OCI-LY7 (cell line): ENCODE data around the gene MOB3A. TPM values are rescaled to one million over a fixed set of nuclear protein-coding genes. Genes with fewer than 3 reads are reported as not detected.

ENCODE experiments used
- BruUV-seq: library from RNA; stranded (reverse); fragments of 400-500 nt; replicated peaks from 2 replicates; lab custom pipeline; 2021; lab: Mats Ljungman, UMichigan
- CTCF ChIA-PET: fragments of 300-600 bp; sonication (Branson Sonifier 250); formaldehyde crosslinking; loops from one replicate; lab custom pipeline; 2022; ENCODE audit warnings: antibody characterized with exemption; ENCODE audit not compliant: unreplicated experiment; lab: Charles Lee
- POLR2A ChIA-PET: fragments of 300-600 bp; sonication (Branson Sonifier 250); formaldehyde crosslinking; loops from one replicate; lab custom pipeline; 2022; ENCODE audit warnings: antibody characterized with exemption; lab: Charles Lee
- DNase-seq: peaks from one replicate; pipeline ENCODE4 v3.0.0-alpha.2; 2015; ENCODE audit warnings: low spot score
- H2AFZ ChIP-seq: fragments of 200-600 bp; sonication (generic), shearing (Covaris generic); 2 replicates; pipeline ENCODE4 v1.6.1; 2014; ENCODE audit warnings: mild to moderate bottlenecking, antibody characterized with exemption, low read length, moderate library complexity
- H3K27ac ChIP-seq: fragments of 200-600 bp; sonication (generic); 2 replicates; pipeline ENCODE4 v1.5.1; 2014; ENCODE audit warnings: mixed run types, low read depth, mild to moderate bottlenecking, moderate library complexity, low read length, inconsistent platforms; ENCODE audit not compliant: poor library complexity, severe bottlenecking
- H3K36me3 ChIP-seq: fragments of 200-600 bp; sonication (generic); 2 replicates; pipeline ENCODE4 v1.6.1; 2014; ENCODE audit warnings: mild to moderate bottlenecking, antibody characterized with exemption, low read length, moderate library complexity, mixed read lengths; ENCODE audit not compliant: insufficient read depth
- H3K4me1 ChIP-seq: fragments of 200-600 bp; sonication (generic); 2 replicates; pipeline ENCODE4 v1.5.1; 2014; ENCODE audit warnings: mild to moderate bottlenecking, low read length; ENCODE audit not compliant: insufficient read depth, poor library complexity, severe bottlenecking
- H3K4me2 ChIP-seq: fragments of 200-600 bp; sonication (generic); 2 replicates; pipeline ENCODE4 v1.6.1; 2014; ENCODE audit warnings: mild to moderate bottlenecking, low read length
- H3K4me3 ChIP-seq: fragments of 200-600 bp; sonication (generic); 2 replicates; pipeline ENCODE4 v1.5.1; 2014; ENCODE audit warnings: mild to moderate bottlenecking, low read depth, low read length; ENCODE audit not compliant: poor library complexity, severe bottlenecking
- H3K79me2 ChIP-seq: fragments of 200-600 bp; sonication (generic); 2 replicates; pipeline ENCODE4 v1.6.1; 2016; ENCODE audit warnings: low read depth, mild to moderate bottlenecking, low read length, moderate library complexity, mixed read lengths; ENCODE audit not compliant: insufficient read depth
- H3K9me2 ChIP-seq: fragments of 200-600 bp; sonication (generic); 2 replicates; pipeline ENCODE4 v1.6.1; 2016; ENCODE audit warnings: mild to moderate bottlenecking, low read length, mixed read lengths; ENCODE audit not compliant: insufficient read depth
- H3K9me3 ChIP-seq: fragments of 200-600 bp; sonication (generic); 2 replicates; pipeline ENCODE4 v1.6.1; 2014; ENCODE audit warnings: mild to moderate bottlenecking, mixed run types, low read length, mixed read lengths
- H4K20me1 ChIP-seq: fragments of 200-600 bp; sonication (generic); 2 replicates; pipeline ENCODE4 v1.6.1; 2014; ENCODE audit warnings: mild to moderate bottlenecking, antibody characterized with exemption, low read length, moderate library complexity, mixed read lengths; ENCODE audit not compliant: insufficient read depth
- CTCF ChIP-seq: fragments of 200-600 bp; sonication (generic); conservative IDR thresholded peaks from 2 replicates; pipeline ENCODE4 v1.5.1; 2014; ENCODE audit warnings: mild to moderate bottlenecking, antibody characterized with exemption, low read length, moderate library complexity, mixed read lengths
- EZH2phosphoT487 ChIP-seq: fragments of 200-600 bp; sonication (generic); IDR thresholded peaks from 2 replicates; pipeline ENCODE4 v1.6.1; 2018; ENCODE audit warnings: low read depth, borderline replicate concordance, mild to moderate bottlenecking, mixed run types, antibody characterized with exemption, low read length, moderate library complexity, mixed read lengths
- intact Hi-C: fragments of 100-400 bp; cut with micrococcal nuclease; formaldehyde crosslinking; loops from one replicate; pipeline ENCODE4 v1.10.0; 2022; ENCODE audit not compliant: unreplicated experiment
- small RNA-seq: library from RNA; depleted of rRNA; stranded (forward); fragments of <200 nt; gene quantifications from one replicate; pipeline ENCODE3, GENCODE V24; 2014
- total RNA-seq, 2 experiments: library from RNA; depleted of rRNA in 1 of 2; stranded (reverse); fragments of >200 nt in 1 of 2; shearing (Covaris generic) in 1 of 2; gene quantifications; 2 replicates each; pipeline ENCODE4 v1.2.3, GENCODE V29; 2014 to 2022

The MOB3A gene
- total RNA-seq, 2 experiments from 2014 or later: 54.6 to 111 TPM

- H3K27ac ChIP-seq: no peak overlapping the region
- no peak overlapping the region for H3K4me2 ChIP-seq
- H4K20me1 ChIP-seq: no peaks in the 10 kb centered on the region
- no TSS peak for BruUV-seq
- CTCF ChIA-PET: no interaction called here
- no peak overlapping the region for H3K4me3 ChIP-seq
- intact Hi-C loops: no loop called here
- no peak for TF ChIP-seq EZH2phosphoT487
- TF ChIP-seq CTCF: no peak
- POLR2A ChIA-PET: interaction anchor here (1.2 kb wide), 1 partner anchor 130 kb away, joined by 3 read pairs; no protein-coding TSS in a partner anchor
- no peak overlapping the region for H2AFZ ChIP-seq
- H3K79me2 ChIP-seq: no peaks in the 10 kb centered on the region
- no peaks in the 10 kb centered on the region for H3K9me3 ChIP-seq
- H3K36me3 ChIP-seq: no peaks in the 10 kb centered on the region
- H3K4me1 ChIP-seq: peaks cover 3% of the 10 kb centered on the region
- DNase-seq: no peak
- no peaks in the 10 kb centered on the region for H3K9me2 ChIP-seq
Measured at GRCh38 chr19:2026770-2027169, 69.4 kb downstream of the MOB3A start.

GRCh38 chr19:2022289-2022688 is 73.8 kb downstream of the MOB3A start:
- Histone ChIP-seq H4K20me1 (no peaks in the 10 kb centered on the region), H3K36me3 (no peaks in the 10 kb centered on the region), H3K79me2 (no peaks in the 10 kb centered on the region), H3K4me3 (no peak overlapping the region), H3K4me2 (no peak overlapping the region), H3K9me3 (no peaks in the 10 kb centered on the region), H3K9me2 (no peaks in the 10 kb centered on the region), H3K27ac (no peak overlapping the region), H2AFZ (no peak overlapping the region), H3K4me1 (peaks cover 5% of the 10 kb centered on the region)
- ChIA-PET POLR2A (no interaction called here), CTCF (interaction anchor here (0.5 kb wide), 1 partner anchor 14 kb away, joined by 3 read pairs; no protein-coding TSS in a partner anchor)
- no peak for TF ChIP-seq CTCF
- no peak for TF ChIP-seq EZH2phosphoT487
- DNase-seq: no peak
- BruUV-seq: no TSS peak
- intact Hi-C loops: no loop called here

- H3K9me2 ChIP-seq: no peaks in the 10 kb centered on the region
- CTCF ChIA-PET: no interaction called here
- H3K36me3 ChIP-seq: no peaks in the 10 kb centered on the region
- POLR2A ChIA-PET: no interaction called here
- BruUV-seq: no TSS peak
- H3K79me2 ChIP-seq: no peaks in the 10 kb centered on the region
- no peak overlapping the region for H3K27ac ChIP-seq
- TF ChIP-seq EZH2phosphoT487 (no peak), CTCF (no peak)
- H2AFZ ChIP-seq: no peak overlapping the region
- peaks cover 7% of the 10 kb centered on the region for H3K4me1 ChIP-seq
- H3K4me2 ChIP-seq: no peak overlapping the region
- intact Hi-C loops: no loop called here
- H4K20me1 ChIP-seq: no peaks in the 10 kb centered on the region
- DNase-seq: no peak
- no peak overlapping the region for H3K4me3 ChIP-seq
- no peaks in the 10 kb centered on the region for H3K9me3 ChIP-seq
Measured at GRCh38 chr19:2021453-2022140, 74.5 kb downstream of the MOB3A start.

Small RNA genes lying within 50 kb of the gene (small RNA-seq; reads per million reads assigned to genes)
- not detected for gene AC007136.1

Other genes starting within 250 kb of the MOB3A start
- 13.9 and 24.0 TPM in 2 replicates for gene REXO1, start 247.8 kb downstream of the MOB3A start, total RNA-seq (2014; rRNA removed; shearing (Covaris generic))
- 52.8 and 54.9 TPM in 2 replicates for gene REXO1, start 247.8 kb downstream of the MOB3A start, total RNA-seq (2022)
- gene KLF16, start 232.7 kb downstream of the MOB3A start, total RNA-seq (2014; rRNA removed; shearing (Covaris generic)): 9.4 and 9.6 TPM in 2 replicates
- 39.1 and 44.4 TPM in 2 replicates for gene KLF16, start 232.7 kb downstream of the MOB3A start, total RNA-seq (2022)
- gene ABHD17A, start 210.8 kb downstream of the MOB3A start, total RNA-seq (2014; rRNA removed; shearing (Covaris generic)): 98.7 and 130 TPM in 2 replicates
- 64.2 and 71.3 TPM in 2 replicates for gene ABHD17A, start 210.8 kb downstream of the MOB3A start, total RNA-seq (2022)
- gene ADAT3, start 190.9 kb downstream of the MOB3A start, total RNA-seq (2014; rRNA removed; shearing (Covaris generic)): 5.6 and 7.9 TPM in 2 replicates
- gene ADAT3, start 190.9 kb downstream of the MOB3A start, total RNA-seq (2022): 13.1 and 16.4 TPM in 2 replicates
- gene SCAMP4, start 190.9 kb downstream of the MOB3A start, total RNA-seq (2014; rRNA removed; shearing (Covaris generic)): 13.4 and 21.3 TPM in 2 replicates
- 46.4 and 49.9 TPM in 2 replicates for gene SCAMP4, start 190.9 kb downstream of the MOB3A start, total RNA-seq (2022)
- gene CSNK1G2, start 155.2 kb downstream of the MOB3A start, total RNA-seq (2014; rRNA removed; shearing (Covaris generic)): 133 and 151 TPM in 2 replicates
- gene CSNK1G2, start 155.2 kb downstream of the MOB3A start, total RNA-seq (2022): 95.9 TPM in 2 replicates
- 41.9 and 53.9 TPM in 2 replicates for gene BTBD2, start 80.6 kb downstream of the MOB3A start, total RNA-seq (2014; rRNA removed; shearing (Covaris generic))
- 91.6 and 109 TPM in 2 replicates for gene BTBD2, start 80.6 kb downstream of the MOB3A start, total RNA-seq (2022)
- gene MKNK2, start 45.1 kb downstream of the MOB3A start, total RNA-seq (2014; rRNA removed; shearing (Covaris generic)): 97.0 and 115 TPM in 2 replicates
- 200 and 225 TPM in 2 replicates for gene MKNK2, start 45.1 kb downstream of the MOB3A start, total RNA-seq (2022)
- gene IZUMO4, start 589 bp upstream of the MOB3A start, total RNA-seq (2014; rRNA removed; shearing (Covaris generic)): 11.2 and 12.9 TPM in 2 replicates
- 6.1 and 7.3 TPM in 2 replicates for gene IZUMO4, start 589 bp upstream of the MOB3A start, total RNA-seq (2022)
- gene AP3D1, start 55.2 kb upstream of the MOB3A start, total RNA-seq (2014; rRNA removed; shearing (Covaris generic)): 56.6 and 80.0 TPM in 2 replicates
- gene AP3D1, start 55.2 kb upstream of the MOB3A start, total RNA-seq (2022): 95.0 and 99.8 TPM in 2 replicates
- 19.5 and 27.7 TPM in 2 replicates for gene DOT1L, start 67.6 kb upstream of the MOB3A start, total RNA-seq (2014; rRNA removed; shearing (Covaris generic))
- gene DOT1L, start 67.6 kb upstream of the MOB3A start, total RNA-seq (2022): 86.0 and 88.3 TPM in 2 replicates
- gene PLEKHJ1, start 140.0 kb upstream of the MOB3A start, total RNA-seq (2014; rRNA removed; shearing (Covaris generic)): 205 and 221 TPM in 2 replicates
- gene PLEKHJ1, start 140.0 kb upstream of the MOB3A start, total RNA-seq (2022): 122 and 129 TPM in 2 replicates
- 104 and 124 TPM in 2 replicates for gene SF3A2, start 140.5 kb upstream of the MOB3A start, total RNA-seq (2014; rRNA removed; shearing (Covaris generic))
- gene SF3A2, start 140.5 kb upstream of the MOB3A start, total RNA-seq (2022): 206 and 207 TPM in 2 replicates
- gene AMH, start 153.0 kb upstream of the MOB3A start, total RNA-seq (2014; rRNA removed; shearing (Covaris generic)): 10.7 and 14.8 TPM in 2 replicates
- gene AMH, start 153.0 kb upstream of the MOB3A start, total RNA-seq (2022): 45.7 and 49.7 TPM in 2 replicates
- 0.44 and 1.5 TPM in 2 replicates for gene JSRP1, start 160.1 kb upstream of the MOB3A start, total RNA-seq (2014; rRNA removed; shearing (Covaris generic))
- 13.8 and 15.9 TPM in 2 replicates for gene JSRP1, start 160.1 kb upstream of the MOB3A start, total RNA-seq (2022)
- not detected in 2 replicates for gene PEAK3, start 185.8 kb upstream of the MOB3A start, total RNA-seq (2014; rRNA removed; shearing (Covaris generic))
- gene PEAK3, start 185.8 kb upstream of the MOB3A start, total RNA-seq (2022): 0.18 TPM in 1 of 2 replicates, not detected in the other
- 0.33 and 0.38 TPM in 2 replicates for gene LINGO3, start 211.8 kb upstream of the MOB3A start, total RNA-seq (2014; rRNA removed; shearing (Covaris generic))
- 0.13 and 0.17 TPM in 2 replicates for gene LINGO3, start 211.8 kb upstream of the MOB3A start, total RNA-seq (2022)
- 288 and 321 TPM in 2 replicates for gene LSM7, start 232.3 kb upstream of the MOB3A start, total RNA-seq (2014; rRNA removed; shearing (Covaris generic))
- gene LSM7, start 232.3 kb upstream of the MOB3A start, total RNA-seq (2022): 164 and 170 TPM in 2 replicates
- 96.9 and 106 TPM in 2 replicates for gene SPPL2B, start 232.4 kb upstream of the MOB3A start, total RNA-seq (2014; rRNA removed; shearing (Covaris generic))
- 185 and 191 TPM in 2 replicates for gene SPPL2B, start 232.4 kb upstream of the MOB3A start, total RNA-seq (2022)